HG03039 (cell line): ENCODE data around the gene PAX8.

Experiments used
- ATAC-seq: cut with Tn5 transposase; IDR thresholded peaks from one replicate; pipeline ENCODE4 v1.9.1; 2021; ENCODE audit warnings: mild to moderate bottlenecking, moderate library complexity; ENCODE audit not compliant: unreplicated experiment

PAX8 gene

DNA sequence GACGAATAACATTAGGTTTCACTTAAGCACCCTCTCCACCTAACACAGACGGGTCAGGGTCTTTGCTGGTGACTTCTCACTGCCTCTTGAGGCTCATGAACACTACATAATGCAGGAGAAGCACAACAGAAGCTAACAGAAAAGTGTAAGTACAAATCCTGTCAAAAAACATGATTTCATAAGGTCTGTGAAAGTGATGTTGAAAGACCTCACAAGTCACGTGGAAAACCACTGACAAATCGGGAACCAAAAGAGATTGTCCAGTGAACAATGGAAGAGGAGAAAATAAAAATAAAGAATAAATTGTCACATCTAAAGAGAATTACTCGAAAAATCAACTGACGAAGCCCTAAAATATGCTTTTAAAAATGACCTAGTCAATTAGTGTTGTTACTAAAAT lies 91.0 kb downstream of the PAX8 start:
- ATAC-seq = no peak

GRCh38 chr2:113186433-113186796 lies 92.3 kb downstream of the PAX8 start:
- ATAC-seq = no peak

DNA sequence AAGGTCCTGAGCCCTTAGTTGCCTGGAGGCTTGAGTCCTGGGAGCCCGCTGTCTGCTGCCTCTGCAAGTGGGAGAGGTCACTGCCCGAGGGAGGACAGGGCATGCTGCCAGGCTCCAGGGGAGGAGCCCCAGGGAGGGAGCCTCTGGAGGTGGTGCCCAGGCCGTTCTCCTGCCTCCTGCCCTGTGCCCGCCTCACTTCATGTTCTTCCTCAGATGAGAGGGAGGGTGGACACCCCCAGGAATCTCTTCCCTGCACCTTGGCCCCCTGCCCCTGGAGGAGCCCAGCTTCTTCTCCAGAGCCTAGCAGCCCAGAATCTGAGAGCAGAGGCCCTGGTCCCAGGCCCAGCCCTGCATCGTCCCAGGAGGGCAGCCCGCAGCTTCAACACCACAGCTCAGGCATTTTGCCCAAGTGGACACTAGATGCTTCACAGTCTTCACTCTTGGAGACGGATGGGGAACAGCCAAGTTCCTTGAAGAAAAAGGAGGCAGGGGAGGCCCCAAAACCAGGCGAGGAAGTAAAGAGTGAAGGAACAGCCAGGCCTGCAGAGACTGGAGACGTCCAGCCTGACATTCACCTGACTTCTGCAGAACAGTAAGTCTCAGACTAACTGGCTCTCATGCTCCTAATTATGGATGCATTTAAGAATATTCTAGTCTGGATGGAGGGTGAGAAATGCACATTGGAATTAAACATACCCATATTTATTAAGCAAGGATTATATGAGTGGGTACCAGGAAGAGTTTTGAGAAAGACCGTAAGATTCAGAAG lies 92.9 kb downstream of the PAX8 start:
- no peak for ATAC-seq

GRCh38 chr2:113184531-113185230 lies 94.0 kb downstream of the PAX8 start:
- no peak for ATAC-seq

DNA sequence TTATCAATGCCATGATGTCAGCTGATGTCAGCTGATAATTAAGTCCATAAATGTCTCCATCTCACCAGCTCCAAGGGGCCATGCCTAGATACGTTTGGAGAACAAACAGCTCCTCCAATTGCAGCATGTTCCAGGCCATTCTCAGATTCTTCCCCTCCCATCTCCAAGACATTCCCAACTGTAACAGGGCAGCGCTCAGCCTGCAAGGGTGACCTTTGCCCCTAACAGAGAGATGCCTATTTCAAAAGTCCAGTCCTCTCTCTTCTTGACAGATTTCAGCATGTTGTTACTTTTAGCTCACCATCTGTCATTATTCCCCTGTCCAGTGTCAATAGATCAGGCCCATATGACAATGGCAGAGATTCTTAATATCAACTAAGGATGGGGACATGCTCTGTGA lies 95.0 kb downstream of the PAX8 start:
- no peak for ATAC-seq

- ATAC-seq = no peak
Measured at GRCh38 chr2:113183264-113183663, 95.5 kb downstream of the PAX8 start.

- no peak for ATAC-seq
Measured at GRCh38 chr2:113182471-113183260, 96.1 kb downstream of the PAX8 start.

DNA sequence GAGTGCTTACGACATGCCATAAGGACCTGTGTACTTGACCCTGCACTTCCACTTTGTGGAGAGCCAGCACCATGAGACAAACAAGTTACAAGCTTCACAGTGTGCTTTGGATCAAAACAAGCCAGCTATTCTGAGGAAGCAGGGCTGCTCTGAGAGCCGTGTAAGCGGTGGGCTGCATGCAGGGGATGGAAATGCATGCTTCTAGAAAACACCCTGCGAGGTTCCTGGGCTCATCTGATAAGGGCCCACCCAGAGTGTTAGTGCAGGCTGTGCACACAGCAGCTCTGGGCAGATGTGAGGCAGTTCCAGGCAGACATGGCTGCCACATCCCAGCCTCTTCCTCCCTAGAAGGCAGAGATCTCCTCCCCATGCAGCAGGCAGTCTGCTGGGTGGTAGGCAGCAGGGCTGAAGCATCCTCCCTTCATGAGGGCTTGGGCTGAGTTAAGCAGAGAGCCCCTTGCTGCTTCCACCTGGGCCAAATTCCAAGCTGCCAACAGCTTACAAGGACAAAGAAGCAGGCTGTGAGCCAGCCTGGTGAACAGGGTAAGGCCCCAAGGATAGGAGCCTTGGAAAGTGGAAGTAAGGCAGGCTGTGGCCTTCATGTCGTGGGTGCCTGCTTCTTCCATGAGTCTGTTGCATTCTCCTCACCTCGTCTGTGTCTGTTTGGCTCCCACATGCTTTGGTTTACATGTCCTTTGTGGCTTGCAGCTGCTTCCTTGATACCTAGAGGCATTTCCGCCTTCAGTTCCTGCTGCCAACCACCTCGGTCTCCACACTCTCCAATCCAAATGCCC lies 97.3 kb downstream of the PAX8 start:
- no peak for ATAC-seq

GRCh38 chr2:113180131-113180946 lies 98.4 kb downstream of the PAX8 start:
- no peak for ATAC-seq

GRCh38 chr2:113179446-113180045 lies 99.2 kb downstream of the PAX8 start:
- no peak for ATAC-seq

- ATAC-seq = no peak
Measured at GRCh38 chr2:113178891-113179290, 99.8 kb downstream of the PAX8 start.

- no peak for ATAC-seq
Measured at GRCh38 chr2:113178069-113178746, 100.5 kb downstream of the PAX8 start.

DNA sequence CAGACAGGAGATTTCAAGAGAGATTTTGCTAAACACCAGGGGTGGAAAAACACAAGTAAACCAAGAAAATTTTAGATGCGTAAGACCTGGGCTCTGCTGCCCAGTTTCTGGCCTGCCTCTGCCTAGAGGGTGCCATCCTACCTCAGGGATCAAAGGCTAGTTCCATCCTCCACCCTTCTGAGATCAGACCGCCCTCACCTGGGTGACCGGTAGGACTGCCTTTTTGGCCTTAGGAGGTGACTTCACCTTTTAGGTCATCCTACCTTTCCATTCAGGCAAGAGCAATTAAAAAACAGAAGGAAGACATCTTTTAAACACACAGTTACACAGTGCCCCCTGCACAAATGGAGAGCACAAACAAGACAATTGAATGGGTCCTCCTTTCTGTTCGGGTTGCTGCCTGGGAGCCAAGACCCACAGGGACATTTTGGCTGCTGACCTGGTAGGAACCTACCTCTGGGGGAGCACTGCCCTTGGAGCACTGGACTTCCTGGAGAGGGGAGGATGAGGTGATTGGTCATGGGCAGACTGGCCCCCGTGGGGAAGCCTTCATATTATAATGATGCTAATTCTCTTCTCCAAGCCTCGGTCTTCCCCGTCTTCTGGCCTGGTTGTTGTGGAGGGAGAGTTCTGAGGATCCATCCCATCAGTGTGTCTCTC lies 101.9 kb downstream of the PAX8 start:
- ATAC-seq = no peak

DNA sequence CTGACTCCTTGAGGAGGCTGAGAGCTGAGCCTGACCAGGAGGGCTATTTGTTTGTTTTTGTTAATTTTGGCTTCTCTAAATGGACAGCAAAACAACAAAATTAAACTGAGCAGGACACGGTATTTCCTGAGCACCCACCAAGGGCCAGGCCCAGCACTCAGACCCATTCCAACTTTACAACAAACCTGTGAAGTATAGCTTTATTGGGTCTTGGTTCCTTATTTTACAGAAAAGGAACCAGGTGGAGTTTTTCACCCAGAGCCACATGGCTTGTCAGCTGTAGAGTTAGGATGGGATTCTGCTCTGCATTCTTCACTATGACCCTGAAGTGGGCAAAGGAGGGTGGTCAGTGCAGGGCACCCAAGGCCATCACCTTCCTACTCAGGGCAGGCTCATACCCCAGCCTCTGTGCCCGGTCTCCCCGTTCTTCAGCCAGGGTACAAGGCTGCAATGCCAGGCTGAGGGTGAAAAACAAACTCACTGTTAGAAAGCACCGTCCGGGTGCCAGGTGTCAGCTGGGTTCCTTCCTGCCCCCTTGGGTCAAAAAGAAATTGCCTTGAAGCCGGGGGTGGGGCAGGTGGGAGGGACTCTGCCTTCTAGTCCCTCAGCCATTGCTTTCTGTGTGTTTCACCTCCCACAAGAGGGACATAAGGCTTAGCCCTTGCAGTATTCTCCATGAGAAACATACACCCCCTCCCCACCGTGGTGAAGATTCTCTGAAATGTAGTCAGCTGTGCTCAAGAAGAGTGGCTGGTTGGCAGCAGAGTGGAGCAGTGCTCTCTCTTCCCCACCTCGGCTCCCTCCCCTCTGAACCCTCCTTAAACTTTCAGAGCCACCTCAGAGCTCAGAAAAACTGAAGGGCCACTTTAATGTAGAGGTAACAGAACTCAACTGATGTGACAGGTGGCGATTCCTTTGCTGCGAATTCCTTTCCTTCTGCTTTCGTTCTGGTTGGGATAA lies 102.7 kb downstream of the PAX8 start:
- no peak for ATAC-seq

- ATAC-seq = peak; percentile 52
Measured at GRCh38 chr2:113175042-113175628, 103.6 kb downstream of the PAX8 start.

GRCh38 chr2:113174376-113174750 lies 104.4 kb downstream of the PAX8 start:
- ATAC-seq = no peak
